HCT116 (cell line): ENCODE measurements around the gene BPIFB4. TPM values are rescaled to one million over a fixed set of nuclear protein-coding genes. Genes with fewer than 3 reads are reported as not detected.

Source experiments
- ATAC-seq: fragments of 200-7000 bp; cut with Tn5 transposase; 2 replicates; pipeline ENCODE4 v1.9.1; 2020; ENCODE audit warnings: mild to moderate bottlenecking, moderate library complexity
- BruUV-seq: library from RNA; stranded (reverse); fragments of 400-500 nt; replicated peaks from 2 replicates; lab custom pipeline; 2021; lab: Mats Ljungman, UMichigan
- CTCF ChIA-PET: fragments of 300-600 bp; sonication (Branson Sonifier 250); formaldehyde crosslinking; loops from one replicate; lab custom pipeline; 2021; ENCODE audit warnings: antibody characterized with exemption; lab: Charles Lee
- POLR2A ChIA-PET: fragments of 300-600, 350-600 bp; sonication (Branson Sonifier 250); formaldehyde crosslinking; loops from one replicate; lab custom pipeline; 2021; ENCODE audit warnings: antibody characterized with exemption; lab: Charles Lee
- RAD21 ChIA-PET, 2 experiments: fragments of 300-600 bp; sonication (Branson Sonifier 250); formaldehyde crosslinking; loops; one replicate each; lab custom pipeline; 2023; ENCODE audit warnings: low total read pairs in 2 of 2; ENCODE audit not compliant: uncharacterized antibody in 2 of 2, unreplicated experiment in 2 of 2, low non-redundant PET in 1 of 2; lab: Charles Lee
- DNase-seq: peaks from one replicate; pipeline ENCODE4 v3.0.0-alpha.2; 2010; ENCODE audit warnings: low read depth, low spot score
- H2AFZ ChIP-seq: fragments of 200-600 bp; shearing (Covaris generic), sonication (generic); 2 replicates; pipeline ENCODE4 v1.6.1; 2017; ENCODE audit warnings: low read depth, mixed run types, mixed read lengths, antibody characterized with exemption, low read length; ENCODE audit not compliant: poor library complexity, severe bottlenecking
- H3K27ac ChIP-seq: 2 replicates; pipeline ENCODE4 v1.5.1; 2012; ENCODE audit warnings: low read depth, low read length
- H3K27me3 ChIP-seq: fragments of 200-600 bp; sonication (generic); 2 replicates; pipeline ENCODE4 v1.6.1; 2016; ENCODE audit warnings: mixed run types, low read length, mixed read lengths; ENCODE audit not compliant: insufficient read depth
- H3K36me3 ChIP-seq, 2 experiments: fragments of 200-500 bp in 1 of 2; fragments of 200-600 bp in 1 of 2; sonication (Bioruptor generic) in 1 of 2; sonication (generic) in 1 of 2; 2 replicates each; pipeline versions ENCODE4 v1.5.1 to v1.6.1; 2014 to 2016; ENCODE audit warnings: low read length in 2 of 2, inconsistent platforms in 1 of 2, mixed read lengths in 1 of 2, mixed run types in 1 of 2; ENCODE audit not compliant: insufficient read depth in 2 of 2, control insufficient read depth in 1 of 2
- H3K4me1 ChIP-seq, 2 experiments: fragments of 200-600 bp in 1 of 2; sonication (generic) in 1 of 2; 2 replicates each; pipeline versions ENCODE4 v1.5.1 to v1.6.1; 2012 to 2017; ENCODE audit warnings: low read length in 2 of 2, inconsistent platforms in 1 of 2, mild to moderate bottlenecking in 1 of 2, mixed read lengths in 1 of 2, mixed run types in 1 of 2, moderate library complexity in 1 of 2; ENCODE audit not compliant: insufficient read depth in 2 of 2, control insufficient read depth in 1 of 2
- H3K4me2 ChIP-seq: fragments of 200-600 bp; sonication (generic); 2 replicates; pipeline ENCODE4 v1.6.1; 2017; ENCODE audit warnings: mixed run types, low read length, mixed read lengths
- H3K4me3 ChIP-seq, 2 experiments: fragments of 200-600 bp in 1 of 2; sonication (generic) in 1 of 2; replicated peaks in 1 of 2; 2 replicates each; pipeline ENCODE4 v1.5.1; 2011 to 2016; ENCODE audit warnings: low read length in 2 of 2, control low read depth in 1 of 2, low read depth in 1 of 2, mild to moderate bottlenecking in 1 of 2, mixed read lengths in 1 of 2, mixed run types in 1 of 2
- H3K79me2 ChIP-seq: fragments of 200-600 bp; sonication (generic); 2 replicates; pipeline ENCODE4 v1.6.1; 2017; ENCODE audit warnings: mild to moderate bottlenecking, mixed run types, low read length, moderate library complexity, mixed read lengths; ENCODE audit not compliant: insufficient read depth
- H3K9ac ChIP-seq: fragments of 200-600 bp; sonication (generic); 2 replicates; pipeline ENCODE4 v1.6.1; 2016; ENCODE audit warnings: low read length, mixed read lengths
- H3K9me2 ChIP-seq: fragments of 200-600 bp; sonication (generic), shearing (Covaris generic); 2 replicates; pipeline ENCODE4 v1.6.1; 2017; ENCODE audit warnings: mixed run types, mild to moderate bottlenecking, moderate library complexity; ENCODE audit not compliant: insufficient read depth
- H3K9me3 ChIP-seq, 2 experiments: fragments of 200-500 bp in 1 of 2; fragments of 200-600 bp in 1 of 2; sonication (Bioruptor generic) in 1 of 2; sonication (generic) in 1 of 2; 2 replicates each; pipeline ENCODE4 v1.6.1; 2014 to 2017; ENCODE audit warnings: low read length in 2 of 2, mixed read lengths in 2 of 2, inconsistent platforms in 1 of 2, low read depth in 1 of 2, mild to moderate bottlenecking in 1 of 2, mixed run types in 1 of 2, moderate library complexity in 1 of 2; ENCODE audit not compliant: control insufficient read depth in 1 of 2, insufficient read depth in 1 of 2
- H4K20me1 ChIP-seq: fragments of 200-600 bp; sonication (generic), shearing (Covaris generic); 2 replicates; pipeline ENCODE4 v1.6.1; 2017; ENCODE audit warnings: mixed run types, mild to moderate bottlenecking, moderate library complexity; ENCODE audit not compliant: insufficient read depth
- CEBPB ChIP-seq: IDR thresholded peaks from 2 replicates; pipeline ENCODE4 v1.6.1; 2012; ENCODE audit warnings: low read depth
- EZH2 ChIP-seq: fragments of 200-600 bp; sonication (generic); IDR thresholded peaks from 2 replicates; pipeline ENCODE4 v1.6.1; 2017; ENCODE audit warnings: antibody characterized with exemption, mixed run types
- JUND ChIP-seq: IDR thresholded peaks from 2 replicates; pipeline ENCODE4 v1.6.1; 2012
- POLR2AphosphoS5 ChIP-seq: IDR thresholded peaks from 2 replicates; pipeline ENCODE4 v1.6.1; 2011; ENCODE audit warnings: mild to moderate bottlenecking, low read depth, low read length, moderate library complexity
- RAD21 ChIP-seq: IDR thresholded peaks from 2 replicates; pipeline ENCODE4 v1.6.1; 2012; ENCODE audit warnings: low read depth, mild to moderate bottlenecking
- SP1 ChIP-seq: IDR thresholded peaks from 2 replicates; pipeline ENCODE4 v1.6.1; 2012; ENCODE audit warnings: low read depth
- TCF7L2 ChIP-seq: IDR thresholded peaks from 2 replicates; pipeline ENCODE4 v1.7.0; 2011; ENCODE audit warnings: borderline replicate concordance, inconsistent platforms; ENCODE audit not compliant: insufficient read depth, insufficient read length; ENCODE audit errors: extremely low read depth
- YY1 ChIP-seq: IDR thresholded peaks from 2 replicates; pipeline ENCODE4 v1.6.1; 2011; ENCODE audit warnings: low read length, low read depth, moderate library complexity, mild to moderate bottlenecking; ENCODE audit not compliant: insufficient replicate concordance; ENCODE audit errors: extremely low read depth
- ZFX ChIP-seq: fragments of 450-650 bp; IDR thresholded peaks from 2 replicates; pipeline ENCODE4 v1.6.1; 2017
- ZNF274 ChIP-seq: fragments of 200-500 bp; sonication (Bioruptor generic); IDR thresholded peaks from 2 replicates; pipeline ENCODE4 v1.6.1; 2014; ENCODE audit warnings: mild to moderate bottlenecking, low read depth, low read length, inconsistent platforms
- intact Hi-C: fragments of 100-400 bp; cut with micrococcal nuclease; formaldehyde crosslinking; loops from 2 replicates; pipeline ENCODE4 v1.10.0; 2022
- total RNA-seq: library from RNA; stranded (reverse); gene quantifications from one replicate; pipeline ENCODE4 v1.2.1, GENCODE V29; 2021; ENCODE audit not compliant: unreplicated experiment
- TF ChIP-seq, protein P1 (sequence below): IDR thresholded peaks from 2 replicates; pipeline ENCODE4 v1.6.1; 2011; ENCODE audit warnings: mild to moderate bottlenecking, low read length, moderate library complexity; ENCODE audit not compliant: insufficient replicate concordance; ENCODE audit errors: extremely low read depth
- TF ChIP-seq, protein P2 (sequence below): IDR thresholded peaks from 2 replicates; pipeline ENCODE4 v1.6.1; 2012

BPIFB4 gene
- total RNA-seq, 1 experiment from 2014 or later = not detected

DNA sequence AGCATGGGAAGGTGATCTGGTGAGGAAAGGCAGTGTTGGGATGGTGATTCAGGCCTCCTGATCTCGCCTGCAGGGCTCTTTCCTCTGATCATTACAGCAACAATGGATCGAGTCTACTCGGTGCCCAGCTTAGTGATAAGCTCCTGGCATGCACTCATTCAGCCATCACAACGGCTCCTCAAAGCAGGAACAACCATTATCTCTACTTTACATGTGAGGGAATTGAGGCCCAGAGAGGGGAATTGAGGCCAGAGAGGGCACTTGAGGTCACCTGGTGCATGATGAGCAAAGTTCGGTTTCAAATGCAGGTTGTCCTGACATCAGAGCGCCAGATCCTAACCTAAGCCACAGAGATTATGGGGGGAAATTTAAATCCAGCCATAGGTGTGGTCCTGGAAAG, 46.5 kb downstream of the BPIFB4 start:
- intact Hi-C loops = no loop called here
- no peaks in the 10 kb centered on the region for H3K79me2 ChIP-seq
- no peaks in the 10 kb centered on the region for H3K9me2 ChIP-seq
- H3K27ac ChIP-seq = no peak overlapping the region
- no peaks in the 10 kb centered on the region for H4K20me1 ChIP-seq
- POLR2A ChIA-PET = no interaction called here
- H3K4me2 ChIP-seq = no peak overlapping the region
- CTCF ChIA-PET = no interaction called here
- no peak overlapping the region for H3K4me3 ChIP-seq
- H2AFZ ChIP-seq = no peak overlapping the region
- no peak for ATAC-seq
- no peak for TF ChIP-seq EZH2
- TF ChIP-seq YY1 = no peak
- TF ChIP-seq RAD21 = no peak
- TF ChIP-seq ZFX = no peak
- no peak for TF ChIP-seq SP1
- TF ChIP-seq, protein P1, sequence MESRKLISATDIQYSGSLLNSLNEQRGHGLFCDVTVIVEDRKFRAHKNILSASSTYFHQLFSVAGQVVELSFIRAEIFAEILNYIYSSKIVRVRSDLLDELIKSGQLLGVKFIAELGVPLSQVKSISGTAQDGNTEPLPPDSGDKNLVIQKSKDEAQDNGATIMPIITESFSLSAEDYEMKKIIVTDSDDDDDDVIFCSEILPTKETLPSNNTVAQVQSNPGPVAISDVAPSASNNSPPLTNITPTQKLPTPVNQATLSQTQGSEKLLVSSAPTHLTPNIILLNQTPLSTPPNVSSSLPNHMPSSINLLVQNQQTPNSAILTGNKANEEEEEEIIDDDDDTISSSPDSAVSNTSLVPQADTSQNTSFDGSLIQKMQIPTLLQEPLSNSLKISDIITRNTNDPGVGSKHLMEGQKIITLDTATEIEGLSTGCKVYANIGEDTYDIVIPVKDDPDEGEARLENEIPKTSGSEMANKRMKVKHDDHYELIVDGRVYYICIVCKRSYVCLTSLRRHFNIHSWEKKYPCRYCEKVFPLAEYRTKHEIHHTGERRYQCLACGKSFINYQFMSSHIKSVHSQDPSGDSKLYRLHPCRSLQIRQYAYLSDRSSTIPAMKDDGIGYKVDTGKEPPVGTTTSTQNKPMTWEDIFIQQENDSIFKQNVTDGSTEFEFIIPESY = no peak
- TF ChIP-seq JUND = no peak
- no peak for TF ChIP-seq TCF7L2
- TF ChIP-seq, protein P2, sequence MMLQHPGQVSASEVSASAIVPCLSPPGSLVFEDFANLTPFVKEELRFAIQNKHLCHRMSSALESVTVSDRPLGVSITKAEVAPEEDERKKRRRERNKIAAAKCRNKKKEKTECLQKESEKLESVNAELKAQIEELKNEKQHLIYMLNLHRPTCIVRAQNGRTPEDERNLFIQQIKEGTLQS = no peak
- TF ChIP-seq ZNF274 = no peak
- no peak for TF ChIP-seq POLR2AphosphoS5
- TF ChIP-seq CEBPB = no peak
- no peaks in the 10 kb centered on the region for H3K36me3 ChIP-seq
- H3K9me3 ChIP-seq = no peaks in the 10 kb centered on the region
- H3K4me1 ChIP-seq = no peaks in the 10 kb centered on the region
- BruUV-seq = no TSS peak
- H3K27me3 ChIP-seq = 0 out of 2 replicates have a peak, but pooled peaks cover 5% of the 10 kb centered on the region
- no peak for DNase-seq
- RAD21 ChIA-PET = no interaction called here
- H3K9ac ChIP-seq = no peak overlapping the region
